PFSK-1 (cell line): ENCODE measurements around the gene EXOSC5.

Experiments used
- FOXP2 ChIP-seq: optimal IDR thresholded peaks from 2 replicates; pipeline ENCODE3; 2011; ENCODE audit warnings: borderline replicate concordance, control low read depth, inconsistent platforms; ENCODE audit not compliant: insufficient read depth; ENCODE audit errors: extremely low read length, extremely low read depth
- POLR2AphosphoS5 ChIP-seq: IDR thresholded peaks from 2 replicates; pipeline ENCODE4 v1.6.1; 2012; ENCODE audit warnings: low read depth, mild to moderate bottlenecking, control low read depth, low read length, moderate library complexity
- REST ChIP-seq, 2 experiments: IDR thresholded peaks; 2 replicates each; pipeline versions ENCODE4 v1.6.1 to v1.8.0; 2011 to 2012; ENCODE audit warnings: low read depth in 2 of 2, low read length in 2 of 2, control low read depth in 1 of 2, inconsistent platforms in 1 of 2, mild to moderate bottlenecking in 1 of 2, moderate library complexity in 1 of 2; ENCODE audit not compliant: insufficient read depth in 1 of 2
- SIN3A ChIP-seq: IDR thresholded peaks from 2 replicates; pipeline ENCODE4 v1.6.1; 2012; ENCODE audit warnings: mild to moderate bottlenecking, low read length, moderate library complexity, borderline replicate concordance; ENCODE audit not compliant: insufficient read depth
- TAF1 ChIP-seq: IDR thresholded peaks from 2 replicates; pipeline ENCODE4 v1.6.1; 2012; ENCODE audit warnings: low read length, control low read depth, borderline replicate concordance; ENCODE audit not compliant: insufficient read depth

Gene EXOSC5

DNA sequence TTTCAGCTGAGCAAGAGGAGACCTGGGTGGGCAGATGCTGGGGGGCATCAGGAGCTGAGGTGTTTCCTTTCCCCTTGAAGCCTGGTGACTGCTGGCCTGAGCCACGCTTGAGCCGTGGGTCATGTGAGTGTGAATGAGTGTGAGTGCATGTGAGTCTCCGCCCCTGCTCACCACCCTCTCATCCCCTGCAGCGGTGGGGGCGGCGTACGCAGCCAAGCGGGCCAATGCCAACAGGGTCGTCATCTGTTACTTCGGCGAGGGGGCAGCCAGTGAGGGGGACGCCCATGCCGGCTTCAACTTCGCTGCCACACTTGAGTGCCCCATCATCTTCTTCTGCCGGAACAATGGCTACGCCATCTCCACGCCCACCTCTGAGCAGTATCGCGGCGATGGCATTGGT lies 24.8 kb upstream of the EXOSC5 start:
- TF ChIP-seq TAF1 (no peak), SIN3A (no peak), FOXP2 (no peak), POLR2AphosphoS5 (no peak), REST (IDR thresholded peaks at IDR 0.05; ENCODE audit: insufficient read depth in 1 of 2, low read depth in 2 of 2, low read length in 2 of 2) (no peak)

DNA sequence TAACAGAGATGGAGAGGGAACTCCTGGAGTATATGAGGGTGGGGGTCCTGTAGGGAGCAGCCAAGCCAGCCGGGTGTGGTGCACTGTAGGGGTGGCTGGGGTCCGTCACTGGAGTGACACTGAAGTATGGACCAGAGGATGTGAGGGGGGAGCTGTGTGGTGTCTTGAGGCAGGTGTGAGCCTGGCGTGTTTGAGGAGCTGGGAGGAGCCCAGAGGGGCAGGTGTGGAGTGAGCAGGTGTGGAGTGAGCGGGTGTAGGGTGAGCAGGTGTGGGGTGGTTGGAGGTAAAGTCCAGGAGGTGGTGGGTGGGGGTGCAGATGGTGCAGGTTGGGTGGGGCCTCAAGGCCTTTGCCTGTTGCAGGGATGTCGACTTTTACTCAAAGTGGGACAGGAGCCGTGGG lies 24.2 kb upstream of the EXOSC5 start:
- TF ChIP-seq REST (IDR thresholded peaks at IDR 0.05; ENCODE audit: insufficient read depth in 1 of 2, low read depth in 2 of 2, low read length in 2 of 2) (no peak), TAF1 (no peak), FOXP2 (no peak), SIN3A (no peak), POLR2AphosphoS5 (no peak)

DNA sequence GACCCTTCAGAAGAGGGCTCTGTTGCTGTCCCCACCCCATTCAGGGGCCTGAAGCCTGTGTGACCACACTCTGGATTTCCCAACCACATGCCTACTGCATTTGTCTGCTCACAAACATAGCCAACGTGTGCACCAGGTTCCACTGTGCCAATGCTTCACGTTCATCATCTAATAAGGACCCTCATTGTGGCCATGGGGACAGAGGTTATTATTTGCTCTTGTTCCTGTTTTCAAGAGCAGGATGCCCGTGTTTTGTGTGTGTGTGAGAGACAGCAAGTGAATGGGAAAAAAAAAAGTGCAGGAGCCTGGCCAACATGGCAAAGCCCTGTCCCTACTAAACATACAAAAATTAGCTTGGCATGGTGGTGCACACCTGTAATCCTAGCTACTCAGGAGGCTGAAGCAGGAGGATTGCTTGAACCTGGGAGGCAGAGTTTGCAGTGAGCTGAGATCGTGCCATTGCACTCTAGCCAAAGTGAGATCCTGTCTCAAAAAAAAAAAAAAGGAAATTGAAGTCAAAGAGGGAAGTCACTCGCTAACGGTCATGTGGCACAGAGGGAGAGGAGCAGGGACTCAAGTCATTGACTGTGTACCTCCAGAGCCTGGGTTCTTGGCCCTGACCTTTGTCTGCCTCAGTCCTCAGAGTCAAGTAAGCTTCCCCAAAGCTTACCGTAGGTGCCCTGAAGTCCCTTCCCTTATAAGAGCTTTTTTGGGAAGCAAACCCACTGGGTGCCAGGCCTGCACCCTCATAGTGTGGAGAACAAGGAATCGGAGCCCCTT lies 23.1 kb upstream of the EXOSC5 start:
- TF ChIP-seq POLR2AphosphoS5 (no peak), TAF1 (no peak), REST (IDR thresholded peaks at IDR 0.05; ENCODE audit: insufficient read depth in 1 of 2, low read depth in 2 of 2, low read length in 2 of 2) (no peak), SIN3A (no peak), FOXP2 (no peak)

GRCh38 chr19:41416194-41416674 lies 19.1 kb upstream of the EXOSC5 start:
- no peak for TF ChIP-seq TAF1
- no peak for TF ChIP-seq FOXP2
- no peak for TF ChIP-seq REST (IDR thresholded peaks at IDR 0.05; ENCODE audit: insufficient read depth in 1 of 2, low read depth in 2 of 2, low read length in 2 of 2)
- TF ChIP-seq POLR2AphosphoS5: no peak
- no peak for TF ChIP-seq SIN3A
